NCI-H1694 (cell line): ENCODE data around the gene NUDT16L1.
A peak's percentile ranks its signal among the peaks of the same experiment; 100 is the strongest.

ENCODE experiments used
- DNase-seq: peaks from one replicate; lab custom pipeline; 2025; lab: John Stamatoyannopoulos, UW

The NUDT16L1 gene

DNA sequence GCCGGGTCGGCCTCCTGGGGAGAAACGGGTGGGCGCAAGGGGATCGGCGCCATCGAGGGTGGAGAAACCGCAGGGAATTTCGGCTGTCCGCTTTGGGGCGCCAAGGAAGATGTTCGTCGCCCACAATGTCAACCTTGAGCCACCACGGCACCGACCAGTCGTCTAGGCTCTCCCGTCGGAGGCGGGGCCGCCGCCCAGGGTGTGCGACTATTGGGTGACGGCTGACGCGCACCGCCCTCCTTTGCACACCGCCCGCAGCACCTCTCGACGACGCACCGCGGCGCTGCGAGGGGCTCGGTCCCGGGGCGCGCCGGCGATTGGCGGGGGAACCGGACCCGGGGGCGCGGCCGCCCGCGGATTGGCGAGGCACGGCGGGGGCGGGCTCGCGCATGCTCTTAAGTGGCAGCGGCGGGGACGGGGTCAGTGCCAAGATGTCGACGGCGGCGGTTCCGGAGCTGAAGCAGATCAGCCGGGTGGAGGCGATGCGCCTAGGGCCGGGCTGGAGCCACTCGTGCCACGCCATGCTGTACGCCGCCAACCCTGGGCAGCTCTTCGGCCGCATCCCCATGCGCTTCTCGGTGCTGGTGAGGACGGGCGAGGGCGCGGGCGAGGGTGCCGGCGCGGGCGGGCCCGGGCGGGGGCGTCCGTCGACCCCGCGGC is at the start of gene NUDT16L1:
NUDT16L1 (plus strand) TSS at position 267 of the 660 bp plus-strand sequence; CDS start at position 432, 165 bp downstream.
- DNase-seq: peak; percentile 70

DNA sequence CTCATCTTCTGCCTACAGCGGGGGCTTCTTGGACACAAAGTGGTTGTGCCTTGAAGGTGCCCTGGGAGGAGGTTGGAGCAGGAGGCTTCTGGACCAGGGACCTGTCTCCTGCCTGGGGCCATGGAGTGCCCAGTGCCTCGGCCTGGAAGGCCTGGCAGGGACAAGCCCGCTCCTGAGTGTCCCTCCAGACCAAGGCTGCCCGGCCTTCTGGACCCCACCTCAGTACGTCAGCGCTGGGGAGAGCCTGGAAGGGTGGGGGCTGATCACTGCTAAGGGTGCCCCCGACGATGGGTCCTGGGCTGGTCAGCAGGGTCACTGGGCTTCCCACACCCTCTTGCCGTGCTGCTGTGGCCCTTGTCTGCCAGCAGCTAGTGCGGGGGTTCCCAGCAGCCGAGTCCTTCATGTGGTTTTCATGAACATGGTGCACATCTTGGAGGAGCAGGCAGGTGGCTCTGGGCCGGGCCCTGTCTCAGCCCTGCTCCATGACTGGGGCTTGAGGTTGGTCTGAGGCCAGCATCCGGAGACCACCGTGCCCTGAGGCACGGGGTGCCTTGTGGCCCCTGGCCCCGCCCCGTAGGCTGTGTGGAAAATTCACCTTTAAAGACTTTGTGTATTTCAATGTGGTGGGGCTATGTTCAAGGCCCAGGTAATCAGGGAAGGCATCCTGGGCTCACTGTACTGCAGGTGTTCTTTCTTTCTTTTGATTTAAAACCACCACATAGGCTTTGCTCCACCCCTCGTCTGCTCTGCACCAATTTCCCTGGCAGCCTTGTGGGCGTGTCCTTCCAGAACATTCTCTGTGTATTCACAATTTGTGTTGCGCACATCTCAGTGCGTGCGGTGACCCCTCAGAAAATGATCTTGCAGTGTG is 46.4 kb upstream of the NUDT16L1 start:
- DNase-seq: no peak

GRCh38 chr16:4647644-4647980 is 45.8 kb upstream of the NUDT16L1 start:
- no peak for DNase-seq

- DNase-seq: no peak
Measured at GRCh38 chr16:4648917-4649316, 44.4 kb upstream of the NUDT16L1 start.

DNA sequence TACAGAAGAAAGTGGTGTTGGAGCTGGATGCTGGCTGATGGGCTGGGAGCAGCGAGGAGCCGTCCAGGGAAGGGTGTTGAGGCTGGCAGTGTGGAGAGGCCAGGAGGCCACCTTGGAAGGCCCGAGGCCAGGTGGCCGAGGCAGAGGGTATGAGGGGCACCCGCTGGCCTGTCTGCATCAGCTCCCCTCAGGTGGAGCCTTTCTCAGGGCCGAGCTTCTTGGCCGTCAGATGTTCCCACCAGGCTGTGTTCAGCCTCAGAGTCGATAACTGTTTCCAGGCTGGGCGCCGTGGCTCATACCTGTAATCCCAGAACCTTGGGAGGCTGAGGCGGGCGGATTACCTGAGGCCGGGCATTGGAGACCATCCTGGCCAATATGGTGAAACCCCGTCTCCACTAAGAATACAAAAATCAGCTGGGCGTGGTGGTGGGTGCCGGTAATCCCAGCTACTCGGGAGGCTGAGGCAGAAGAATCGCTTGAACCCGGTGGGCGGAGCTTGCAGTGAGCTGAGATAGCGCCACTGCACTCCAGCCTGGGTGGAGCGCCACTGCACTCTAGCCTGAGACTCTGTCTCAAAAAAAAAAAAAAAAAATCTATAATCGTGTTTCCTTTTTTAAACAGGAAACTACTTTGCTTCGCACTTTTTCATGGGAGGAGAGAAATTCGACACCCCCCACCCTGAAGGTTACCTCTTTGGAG is 43.5 kb upstream of the NUDT16L1 start:
- no peak for DNase-seq

DNA sequence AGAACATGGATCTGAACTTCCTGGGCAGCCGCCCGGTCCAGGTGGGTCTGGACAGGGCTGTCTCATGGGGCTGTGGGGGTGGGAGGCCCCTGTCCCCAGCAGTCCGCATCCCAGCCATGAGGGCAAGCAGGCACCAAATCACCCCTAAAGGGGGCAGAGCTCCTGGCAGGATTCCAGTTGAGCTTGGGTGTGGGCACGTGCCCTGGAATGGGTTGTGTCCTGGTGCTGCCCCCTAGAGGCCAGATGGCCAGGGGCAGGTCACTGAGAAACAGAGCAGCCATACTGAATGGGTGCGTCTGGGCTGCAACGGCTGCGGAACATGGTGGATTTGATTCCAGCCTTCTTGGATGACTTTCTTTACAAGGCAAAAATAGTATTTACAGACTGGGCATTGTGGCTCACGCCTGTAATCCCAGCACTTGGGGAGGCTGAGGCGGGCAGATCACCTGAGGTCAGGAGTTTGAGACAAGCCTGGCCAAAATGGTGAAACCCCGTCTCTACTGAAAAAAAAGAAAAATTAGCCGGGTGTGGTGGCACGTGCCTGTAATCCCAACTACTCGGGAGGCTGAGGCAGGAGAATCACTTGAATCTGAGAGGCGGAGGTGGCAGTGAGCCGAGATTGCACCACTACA is 42.8 kb upstream of the NUDT16L1 start:
- peak; percentile 31 for DNase-seq

DNA sequence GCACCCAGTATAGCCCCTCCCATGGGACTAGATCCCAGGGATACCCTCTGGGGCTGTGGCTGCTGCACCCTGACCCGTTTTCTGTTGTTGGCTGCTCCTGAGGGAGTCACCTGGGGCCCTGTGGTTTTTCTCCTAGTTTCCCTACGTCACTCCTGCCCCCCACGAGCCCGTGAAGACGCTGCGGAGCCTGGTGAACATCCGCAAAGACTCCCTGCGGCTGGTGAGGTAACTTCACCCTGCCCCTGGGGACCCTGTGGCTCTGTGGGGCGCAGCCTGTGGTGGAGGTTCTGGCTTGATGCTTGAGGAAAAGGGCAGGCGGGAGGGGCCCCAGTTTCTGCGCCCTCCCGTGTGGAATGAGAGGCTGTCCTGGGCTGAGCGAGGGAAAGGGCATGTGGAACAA is 41.5 kb upstream of the NUDT16L1 start:
- no peak for DNase-seq

- DNase-seq: no peak
Measured at GRCh38 chr16:4652561-4652960, 40.8 kb upstream of the NUDT16L1 start.

GRCh38 chr16:4654011-4654963 is 39.1 kb upstream of the NUDT16L1 start:
- no peak for DNase-seq

GRCh38 chr16:4654964-4655590 is 38.3 kb upstream of the NUDT16L1 start:
- DNase-seq: no peak

GRCh38 chr16:4655801-4656200 is 37.6 kb upstream of the NUDT16L1 start:
- DNase-seq: no peak

DNA sequence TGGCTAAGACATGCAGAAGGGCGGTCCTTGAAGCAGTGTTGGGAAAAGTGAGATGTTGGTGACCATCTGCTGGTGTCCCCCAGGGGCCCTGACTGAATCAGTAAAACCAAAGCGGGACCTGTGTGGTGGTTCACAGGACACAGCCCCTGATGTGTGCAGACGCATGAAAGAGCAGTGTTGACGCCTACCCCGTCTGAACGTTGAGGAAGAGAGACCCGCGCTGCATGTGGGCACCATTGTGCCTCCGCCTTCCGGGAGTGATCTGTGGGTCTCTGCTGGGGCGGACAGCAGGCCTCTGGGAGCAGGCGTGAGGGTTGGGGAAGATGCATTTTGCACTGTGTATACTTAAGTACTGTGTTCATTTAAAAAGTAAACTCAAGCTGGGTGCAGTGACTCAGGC is 37.1 kb upstream of the NUDT16L1 start:
- no peak for DNase-seq

- no peak for DNase-seq
Measured at GRCh38 chr16:4656695-4657686, 36.4 kb upstream of the NUDT16L1 start.

DNA sequence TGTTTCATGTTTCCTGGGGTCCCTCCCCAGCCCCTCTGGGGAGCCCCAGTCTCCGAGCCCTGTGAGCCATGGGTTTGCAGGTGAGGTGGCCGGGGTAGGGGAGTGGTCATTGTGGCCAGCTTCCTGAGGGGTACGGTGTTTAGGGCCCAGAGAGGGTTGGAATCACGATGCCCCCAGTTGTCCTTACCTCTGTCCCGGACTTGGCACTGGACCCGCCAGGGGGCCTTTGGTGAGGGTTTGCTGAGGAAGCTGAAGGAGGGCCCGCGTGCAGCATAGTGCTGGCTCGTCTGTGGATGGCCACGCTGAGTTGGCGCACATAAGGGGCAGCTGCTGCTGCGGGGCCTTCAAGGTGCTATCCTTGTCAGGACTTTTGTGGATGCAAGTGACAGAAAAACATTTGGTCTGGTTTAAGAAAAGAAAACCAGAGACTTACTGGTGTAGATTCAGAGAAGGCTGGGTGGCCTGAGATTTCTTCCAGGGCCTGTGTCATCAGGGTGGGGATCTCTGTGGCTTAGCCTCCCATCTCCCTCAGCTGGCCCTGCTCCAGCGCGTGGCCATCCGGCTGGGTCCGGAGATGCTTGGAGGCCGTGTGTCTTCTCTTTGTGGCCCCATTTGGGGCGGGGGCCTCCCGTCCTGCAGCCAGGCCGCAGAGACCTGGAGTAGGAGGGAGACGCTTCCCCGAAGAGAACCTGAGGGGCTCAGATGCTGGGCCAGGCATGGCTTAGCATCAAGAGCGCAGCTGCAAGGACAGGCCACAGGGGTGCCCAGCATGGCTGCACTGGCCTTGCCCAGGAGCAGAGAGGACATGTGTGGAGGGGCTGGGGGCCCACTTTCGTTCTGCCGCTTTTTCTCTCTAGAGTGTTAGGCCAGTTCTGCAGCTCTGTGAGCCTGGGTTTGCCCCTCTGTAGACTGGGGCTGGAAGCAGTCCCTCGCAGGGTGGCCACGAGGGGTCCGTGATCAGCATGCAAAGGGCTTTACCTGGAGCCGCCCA is 33.7 kb upstream of the NUDT16L1 start:
- no peak for DNase-seq

DNA sequence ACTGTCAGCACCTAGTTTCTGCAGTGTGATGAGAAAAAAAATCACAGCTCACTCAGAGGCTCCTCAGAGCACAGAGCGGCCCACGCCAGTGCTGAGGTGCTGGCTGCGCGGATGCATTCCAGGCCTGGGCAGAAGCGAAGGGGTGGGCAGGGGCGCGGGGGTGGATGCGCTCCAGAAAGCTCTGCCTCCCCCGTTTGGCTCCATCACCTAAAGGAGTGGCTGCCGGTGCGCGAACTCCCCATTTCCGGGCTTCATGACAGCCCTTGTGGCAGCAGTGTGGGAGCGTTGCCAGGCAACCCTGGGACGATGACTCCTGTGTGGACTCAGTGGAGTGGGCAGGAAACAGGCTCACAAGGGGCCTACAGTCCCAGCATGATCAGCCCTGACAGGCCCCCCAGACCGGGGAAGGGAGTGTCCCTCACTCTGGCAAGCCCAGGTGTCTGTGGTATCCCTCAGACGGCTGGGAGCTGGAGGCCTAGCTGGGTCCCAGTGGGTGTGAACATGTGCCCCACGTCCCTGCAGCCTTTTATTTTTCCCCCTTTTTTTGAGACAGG is 32.8 kb upstream of the NUDT16L1 start:
- peak; percentile 9 for DNase-seq

GRCh38 chr16:4661661-4662060 is 31.7 kb upstream of the NUDT16L1 start:
- peak; percentile 72 for DNase-seq

DNA sequence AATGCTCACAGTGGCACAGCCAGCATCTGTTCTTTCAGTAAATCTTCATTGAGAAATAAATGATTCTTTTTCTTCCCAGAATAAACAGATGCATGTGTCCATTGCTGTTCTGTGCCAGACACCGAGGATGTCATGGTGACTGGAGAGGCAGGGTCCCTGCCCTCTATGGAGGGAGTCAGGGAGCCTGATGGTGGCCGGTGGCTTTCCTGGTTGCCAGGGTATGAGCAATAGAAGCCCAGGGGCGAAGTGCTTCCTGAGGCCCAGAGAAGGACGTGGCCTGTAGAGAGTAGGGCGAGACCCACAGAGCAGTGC is 29.9 kb upstream of the NUDT16L1 start:
- DNase-seq: no peak
